PC-9 (cell line): ENCODE data around the gene LILRB4. TPM values are rescaled to one million over a fixed set of nuclear protein-coding genes. Genes with fewer than 3 reads are reported as not detected.

Experiments
- BruUV-seq: library from RNA; stranded (reverse); fragments of 400-500 nt; replicated peaks from 2 replicates; lab custom pipeline; 2021; lab: Mats Ljungman, UMichigan
- CTCF ChIA-PET: fragments of 300-600 bp; sonication (Branson Sonifier 250); formaldehyde crosslinking; loops from one replicate; lab custom pipeline; 2022; ENCODE audit warnings: antibody characterized with exemption; lab: Charles Lee
- POLR2A ChIA-PET: fragments of 300-600 bp; sonication (Branson Sonifier 250); formaldehyde crosslinking; loops from one replicate; lab custom pipeline; 2022; ENCODE audit warnings: antibody characterized with exemption; ENCODE audit not compliant: unreplicated experiment; lab: Charles Lee
- DNase-seq, 2 experiments: peaks; one replicate each; pipeline versions ENCODE4 v3.0.0 to v3.0.0-alpha.2; 2015 to 2022; ENCODE audit warnings: mixed read lengths in 1 of 2
- H2AFZ ChIP-seq: fragments of 200-600 bp; sonication (generic); 2 replicates; pipeline ENCODE4 v1.8.1; 2017; ENCODE audit warnings: antibody characterized with exemption
- H3F3A ChIP-seq: fragments of 200-600 bp; sonication (generic); 2 replicates; pipeline ENCODE4 v1.8.1; 2017; ENCODE audit warnings: antibody characterized with exemption, mild to moderate bottlenecking, low read depth; ENCODE audit not compliant: insufficient read depth
- H3K27ac ChIP-seq: fragments of 200-600 bp; sonication (generic); 2 replicates; pipeline ENCODE4 v1.6.1; 2016; ENCODE audit warnings: mixed run types
- H3K27me3 ChIP-seq: fragments of 200-600 bp; sonication (generic); 2 replicates; pipeline ENCODE4 v1.6.1; 2016; ENCODE audit warnings: low read depth, mixed run types; ENCODE audit not compliant: insufficient read depth
- H3K36me3 ChIP-seq: fragments of 200-600 bp; sonication (generic); 2 replicates; pipeline ENCODE4 v1.6.1; 2016; ENCODE audit warnings: low read depth, mixed run types
- H3K4me1 ChIP-seq: fragments of 200-600 bp; sonication (generic); replicated peaks from 2 replicates; pipeline ENCODE4 v1.6.1; 2016; ENCODE audit warnings: mixed run types; ENCODE audit not compliant: insufficient read depth
- H3K4me2 ChIP-seq: fragments of 200-600 bp; sonication (generic); 2 replicates; pipeline ENCODE4 v1.6.1; 2017; ENCODE audit warnings: mixed run types
- H3K4me3 ChIP-seq: fragments of 200-600 bp; sonication (generic); 2 replicates; pipeline ENCODE4 v1.6.1; 2016; ENCODE audit warnings: mixed run types
- H3K79me2 ChIP-seq: fragments of 200-600 bp; sonication (generic); 2 replicates; pipeline ENCODE4 v1.6.1; 2017; ENCODE audit warnings: low read depth, mixed run types
- H3K9me2 ChIP-seq: fragments of 200-600 bp; sonication (generic); 2 replicates; pipeline ENCODE4 v1.8.1; 2017; ENCODE audit warnings: mild to moderate bottlenecking; ENCODE audit not compliant: insufficient read depth
- H3K9me3 ChIP-seq: fragments of 200-600 bp; sonication (generic); 2 replicates; pipeline ENCODE4 v1.8.1; 2016; ENCODE audit warnings: low read depth; ENCODE audit not compliant: insufficient read depth
- H4K20me1 ChIP-seq: fragments of 200-600 bp; sonication (generic); 2 replicates; pipeline ENCODE4 v1.8.1; 2017; ENCODE audit not compliant: insufficient read depth
- CTCF ChIP-seq: fragments of 200-600 bp; sonication (generic); conservative IDR thresholded peaks from 2 replicates; pipeline ENCODE4 v1.6.1; 2017; ENCODE audit warnings: mixed run types, antibody characterized with exemption, mild to moderate bottlenecking, moderate library complexity
- EZH2 ChIP-seq: fragments of 200-600 bp; sonication (generic); IDR thresholded peaks from 2 replicates; pipeline ENCODE4 v1.8.0; 2017; ENCODE audit warnings: antibody characterized with exemption, low read depth
- intact Hi-C: fragments of 100-400 bp; cut with micrococcal nuclease; formaldehyde crosslinking; loops from one replicate; pipeline ENCODE4 v1.10.0; 2022; ENCODE audit not compliant: unreplicated experiment
- total RNA-seq: library from RNA; stranded (reverse); gene quantifications from 2 replicates; pipeline ENCODE4 v1.2.3, GENCODE V29; 2021

The LILRB4 gene
- total RNA-seq, 1 experiment from 2014 or later: not detected

DNA sequence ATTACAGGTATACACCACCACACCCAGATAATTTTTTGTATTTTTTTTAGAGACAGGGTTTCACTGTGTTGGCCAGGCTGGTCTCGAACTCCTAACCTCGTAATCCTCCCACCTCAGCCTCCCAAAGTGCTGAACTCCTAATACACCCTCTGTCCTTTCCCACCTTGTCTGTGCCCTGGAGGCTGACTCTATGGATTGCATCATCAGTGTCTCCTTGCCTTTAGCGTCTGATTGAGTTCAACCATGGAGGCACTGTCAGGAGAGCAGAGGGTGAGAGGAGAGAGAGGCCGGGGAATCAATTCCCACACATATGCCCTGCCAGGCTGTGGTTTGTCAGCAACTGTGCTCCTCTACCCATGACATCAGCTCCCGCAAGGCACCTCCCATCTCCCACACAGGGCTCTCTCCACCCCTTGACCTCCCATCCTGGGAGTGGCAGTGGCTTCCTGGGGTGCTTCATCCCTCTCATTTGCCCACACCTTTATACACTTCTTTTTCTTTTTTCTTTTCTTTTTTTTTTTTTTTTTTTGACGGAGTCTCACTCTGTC is 12.6 kb upstream of the LILRB4 start:
- Histone ChIP-seq H3K36me3 (no peaks in the 10 kb centered on the region), H3K79me2 (no peaks in the 10 kb centered on the region), H3K4me3 (no peak overlapping the region), H3K4me1 (no peaks in the 10 kb centered on the region), H3K9me3 (no peaks in the 10 kb centered on the region), H3K9me2 (no peaks in the 10 kb centered on the region), H4K20me1 (0 out of 2 replicates have a peak, but pooled peaks cover 4% of the 10 kb centered on the region), H2AFZ (no peak overlapping the region), H3F3A (no peaks in the 10 kb centered on the region), H3K27ac (no peak overlapping the region), H3K4me2 (no peak overlapping the region), H3K27me3 (peaks cover 44% of the 10 kb centered on the region)
- POLR2A ChIA-PET: no interaction called here
- CTCF ChIA-PET: no interaction called here
- DNase-seq: no peak
- BruUV-seq: no TSS peak
- intact Hi-C loops: loop anchor here (5.0 to 10.0 kb wide), 2 partner anchors 985 to 1682 kb away; no protein-coding TSS in a partner anchor
- no peak for TF ChIP-seq CTCF
- TF ChIP-seq EZH2: no peak

DNA sequence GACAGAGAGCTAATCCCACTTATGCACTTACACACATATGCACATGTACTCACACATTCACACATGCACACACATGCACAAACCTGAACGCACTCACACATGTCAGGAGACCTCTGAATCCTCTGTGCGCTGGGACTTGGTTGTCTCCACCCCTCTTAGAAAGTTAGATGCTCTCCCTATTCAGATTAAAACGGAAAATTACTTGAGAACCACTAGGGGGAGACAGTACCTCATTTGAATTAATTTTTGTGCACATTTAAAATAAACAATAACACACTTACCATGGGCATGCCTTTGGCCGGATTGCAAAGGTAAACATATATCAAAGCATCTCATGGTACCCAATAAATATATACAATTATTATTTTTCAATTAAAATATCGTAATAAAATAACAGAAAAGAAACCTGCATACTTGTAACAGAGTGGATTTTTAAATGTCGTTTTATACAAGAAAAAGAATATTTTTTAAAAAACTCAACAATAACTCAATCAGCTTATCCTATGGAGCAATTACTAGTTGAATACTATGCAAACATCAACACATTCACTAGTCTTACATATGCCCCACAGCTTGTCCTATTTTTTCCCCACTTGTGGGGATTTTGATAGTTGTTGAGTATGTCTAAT is 9.5 kb upstream of the LILRB4 start:
- DNase-seq: no peak
- Histone ChIP-seq H3K36me3 (no peaks in the 10 kb centered on the region), H3K27me3 (peaks cover 43% of the 10 kb centered on the region), H3K4me1 (no peaks in the 10 kb centered on the region), H4K20me1 (0 out of 2 replicates have a peak, but pooled peaks cover 9% of the 10 kb centered on the region), H2AFZ (no peak overlapping the region), H3F3A (no peaks in the 10 kb centered on the region), H3K4me2 (no peak overlapping the region), H3K9me3 (no peaks in the 10 kb centered on the region), H3K9me2 (no peaks in the 10 kb centered on the region), H3K27ac (no peak overlapping the region), H3K4me3 (no peak overlapping the region), H3K79me2 (no peaks in the 10 kb centered on the region)
- POLR2A ChIA-PET: no interaction called here
- BruUV-seq: no TSS peak
- TF ChIP-seq CTCF (peak; percentile 86), EZH2 (no peak)
- intact Hi-C loops: loop anchor here (5.0 to 10.0 kb wide), 2 partner anchors 982 to 1679 kb away; no protein-coding TSS in a partner anchor
- CTCF ChIA-PET: no interaction called here

DNA sequence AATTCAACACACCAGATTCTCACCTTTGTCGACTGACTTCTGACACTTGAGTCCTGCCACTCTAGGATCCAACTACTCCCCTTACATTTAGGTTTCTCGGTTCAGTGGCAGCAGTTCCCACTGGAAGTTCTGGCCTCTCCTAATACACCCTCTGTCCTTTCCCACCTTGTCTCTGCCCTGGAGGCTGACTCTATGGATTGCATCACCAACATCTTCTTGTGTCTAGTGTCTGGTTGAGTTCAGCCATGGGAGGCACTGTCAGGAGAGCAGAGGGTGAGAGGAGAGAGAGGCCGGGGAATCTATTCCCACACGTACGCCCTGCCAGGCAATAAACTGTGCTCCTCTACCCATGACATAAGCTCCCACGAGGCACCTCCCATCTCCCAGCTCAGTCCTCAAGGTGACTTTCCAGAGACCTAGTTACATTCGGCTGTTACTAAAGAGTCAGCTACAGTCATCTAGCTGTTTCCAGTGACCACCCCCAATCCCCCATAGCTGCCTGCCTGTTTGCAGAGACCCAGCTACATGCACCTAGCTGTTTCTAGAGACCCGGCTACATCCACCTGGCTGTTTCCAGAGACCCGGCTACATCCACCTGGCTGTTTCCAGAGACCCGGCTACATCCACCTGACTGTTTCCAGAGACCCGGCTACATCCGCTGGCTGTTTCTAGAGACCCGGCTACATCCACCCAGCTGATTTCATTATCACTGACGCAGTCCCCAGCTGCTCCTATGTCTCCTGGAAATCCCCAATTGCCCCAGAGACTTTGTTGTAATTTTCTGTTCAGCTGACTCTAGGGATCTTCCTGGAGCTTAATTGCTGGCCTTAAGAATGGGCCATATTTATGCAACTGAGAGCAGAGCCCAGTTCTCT is 8.1 kb upstream of the LILRB4 start:
- no peak overlapping the region for H3K4me3 ChIP-seq
- POLR2A ChIA-PET: no interaction called here
- no peak overlapping the region for H3K27ac ChIP-seq
- no TSS peak for BruUV-seq
- DNase-seq: no peak
- no peak overlapping the region for H2AFZ ChIP-seq
- no peak overlapping the region for H3K4me2 ChIP-seq
- H3F3A ChIP-seq: no peaks in the 10 kb centered on the region
- intact Hi-C loops: loop anchor here (5.0 to 10.0 kb wide), 2 partner anchors 980 to 1678 kb away; no protein-coding TSS in a partner anchor
- H3K9me3 ChIP-seq: no peaks in the 10 kb centered on the region
- CTCF ChIA-PET: interaction anchor here (0.6 kb wide), 1 partner anchor 841 kb away, joined by 5 read pairs; no protein-coding TSS in a partner anchor
- H3K36me3 ChIP-seq: no peaks in the 10 kb centered on the region
- no peaks in the 10 kb centered on the region for H3K79me2 ChIP-seq
- no peak for TF ChIP-seq EZH2
- no peak for TF ChIP-seq CTCF
- H4K20me1 ChIP-seq: 0 out of 2 replicates have a peak, but pooled peaks cover 9% of the 10 kb centered on the region
- no peaks in the 10 kb centered on the region for H3K4me1 ChIP-seq
- no peaks in the 10 kb centered on the region for H3K9me2 ChIP-seq
- peaks cover 47% of the 10 kb centered on the region for H3K27me3 ChIP-seq
